ENCODE results near the gene KRTAP5-2.

- TF ChIP-seq CTCF (IDR thresholded peaks at IDR 0.05) (no peak), POLR2A (IDR thresholded peaks at IDR 0.05) (no peak)
Measured at GRCh38 chr11:1564535-1565172, 33.4 kb downstream of the KRTAP5-2 start.
